Prostate gland (tissue), 2 donors: ENCODE data around the gene SYTL2.

ENCODE experiments used
- POLR2A ChIP-seq: fragments of 450-650 bp; IDR thresholded peaks from one replicate; pipeline ENCODE4 v1.6.1; 2016; ENCODE audit warnings: antibody characterized with exemption, mild to moderate bottlenecking
- POLR2AphosphoS5 ChIP-seq: sonication (generic); formaldehyde crosslinking; IDR thresholded peaks from one replicate; pipeline ENCODE4 v1.6.1; 2017; ENCODE audit warnings: antibody characterized with exemption
- TF ChIP-seq, protein P1 (sequence below), 4 experiments: fragments of 200-600 bp in 2 of 4; fragments of 450-650 bp in 2 of 4; sonication (generic) in 2 of 4; IDR thresholded peaks; 1 replicate in 3 of 4; 2 replicates in 1 of 4; pipeline ENCODE4 v1.5.1; 2016 to 2019; ENCODE audit warnings: antibody characterized with exemption in 4 of 4, mild to moderate bottlenecking in 2 of 4, moderate library complexity in 2 of 4

DNA sequence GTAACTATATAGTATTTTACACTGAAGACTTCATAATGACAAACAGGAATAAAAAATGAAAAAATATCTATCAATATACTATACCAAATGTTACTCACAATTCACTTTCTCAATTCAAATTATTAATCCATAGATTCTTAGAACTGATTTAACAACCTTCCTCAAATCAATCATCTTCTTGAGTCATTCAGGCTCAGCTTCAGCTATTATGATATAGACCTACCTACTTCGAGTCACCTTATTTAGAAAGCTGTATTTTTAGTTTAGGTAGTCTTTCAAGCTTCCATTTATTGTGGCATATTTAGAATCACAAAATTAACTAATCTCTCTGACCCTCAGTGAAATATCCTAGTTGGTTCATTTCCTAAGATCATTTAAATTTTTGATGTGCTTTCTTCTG lies 154.2 kb downstream of the SYTL2 start:
- TF ChIP-seq, protein P1, sequence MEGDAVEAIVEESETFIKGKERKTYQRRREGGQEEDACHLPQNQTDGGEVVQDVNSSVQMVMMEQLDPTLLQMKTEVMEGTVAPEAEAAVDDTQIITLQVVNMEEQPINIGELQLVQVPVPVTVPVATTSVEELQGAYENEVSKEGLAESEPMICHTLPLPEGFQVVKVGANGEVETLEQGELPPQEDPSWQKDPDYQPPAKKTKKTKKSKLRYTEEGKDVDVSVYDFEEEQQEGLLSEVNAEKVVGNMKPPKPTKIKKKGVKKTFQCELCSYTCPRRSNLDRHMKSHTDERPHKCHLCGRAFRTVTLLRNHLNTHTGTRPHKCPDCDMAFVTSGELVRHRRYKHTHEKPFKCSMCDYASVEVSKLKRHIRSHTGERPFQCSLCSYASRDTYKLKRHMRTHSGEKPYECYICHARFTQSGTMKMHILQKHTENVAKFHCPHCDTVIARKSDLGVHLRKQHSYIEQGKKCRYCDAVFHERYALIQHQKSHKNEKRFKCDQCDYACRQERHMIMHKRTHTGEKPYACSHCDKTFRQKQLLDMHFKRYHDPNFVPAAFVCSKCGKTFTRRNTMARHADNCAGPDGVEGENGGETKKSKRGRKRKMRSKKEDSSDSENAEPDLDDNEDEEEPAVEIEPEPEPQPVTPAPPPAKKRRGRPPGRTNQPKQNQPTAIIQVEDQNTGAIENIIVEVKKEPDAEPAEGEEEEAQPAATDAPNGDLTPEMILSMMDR (IDR thresholded peaks at IDR 0.05): no peak
- TF ChIP-seq POLR2AphosphoS5: no peak
- no peak for TF ChIP-seq POLR2A
